Mesendoderm (in vitro differentiated cells): ENCODE results near the gene TEX29. TPM values are rescaled to one million over a fixed set of nuclear protein-coding genes. Genes with fewer than 3 reads are reported as not detected.

ENCODE experiments used
- DNase-seq: peaks from one replicate; pipeline ENCODE4 v3.0.0; 2013
- H2AK5ac ChIP-seq: 2 replicates; pipeline ENCODE4 v1.6.1; 2013; ENCODE audit warnings: low read length, inconsistent platforms
- H2BK120ac ChIP-seq: 2 replicates; pipeline ENCODE4 v1.6.1; 2013; ENCODE audit warnings: low read depth, mild to moderate bottlenecking, low read length, moderate library complexity, mixed read lengths
- H2BK15ac ChIP-seq: replicated peaks from 2 replicates; pipeline ENCODE4 v1.6.1; 2013; ENCODE audit warnings: low read depth, mild to moderate bottlenecking, moderate library complexity
- H2BK5ac ChIP-seq: 2 replicates; pipeline ENCODE4 v1.6.1; 2013; ENCODE audit warnings: low read length, inconsistent platforms
- H3K18ac ChIP-seq: 2 replicates; pipeline ENCODE4 v1.6.1; 2013; ENCODE audit warnings: mild to moderate bottlenecking, low read length, mixed read lengths
- H3K23ac ChIP-seq: one replicate; pipeline ENCODE4 v1.6.1; 2013; ENCODE audit warnings: low read length
- H3K27ac ChIP-seq: 2 replicates; pipeline ENCODE4 v1.5.1; 2013; ENCODE audit warnings: low read depth, mild to moderate bottlenecking, inconsistent platforms, low read length, moderate library complexity
- H3K27me3 ChIP-seq: 2 replicates; pipeline ENCODE4 v1.6.1; 2013; ENCODE audit warnings: low read length, control low read depth, mild to moderate bottlenecking, inconsistent platforms; ENCODE audit not compliant: insufficient read depth, poor library complexity
- H3K36me3 ChIP-seq: 2 replicates; pipeline ENCODE4 v1.6.1; 2013; ENCODE audit warnings: low read length, inconsistent platforms; ENCODE audit not compliant: control insufficient read depth, insufficient read depth
- H3K4ac ChIP-seq: one replicate; pipeline ENCODE4 v1.6.1; 2013; ENCODE audit warnings: low read depth, mild to moderate bottlenecking, low read length, moderate library complexity
- H3K4me1 ChIP-seq: 2 replicates; pipeline ENCODE4 v1.6.1; 2013; ENCODE audit warnings: low read depth, low read length, inconsistent platforms; ENCODE audit not compliant: control insufficient read depth
- H3K4me2 ChIP-seq: 2 replicates; pipeline ENCODE4 v1.6.1; 2013; ENCODE audit warnings: low read length
- H3K4me3 ChIP-seq: 2 replicates; pipeline ENCODE4 v1.5.1; 2013; ENCODE audit warnings: mild to moderate bottlenecking, low read length
- H3K56ac ChIP-seq: one replicate; pipeline ENCODE4 v1.6.1; 2013; ENCODE audit warnings: low read length
- H3K79me1 ChIP-seq: 2 replicates; pipeline ENCODE4 v1.6.1; 2013; ENCODE audit warnings: low read length, inconsistent platforms
- H3K79me2 ChIP-seq: 2 replicates; pipeline ENCODE4 v1.6.1; 2013; ENCODE audit warnings: mild to moderate bottlenecking, low read length; ENCODE audit not compliant: control insufficient read depth, insufficient read depth
- H3K9ac ChIP-seq: 2 replicates; pipeline ENCODE4 v1.6.1; 2013; ENCODE audit warnings: low read length, inconsistent platforms
- H4K5ac ChIP-seq: one replicate; pipeline ENCODE4 v1.6.1; 2013; ENCODE audit warnings: low read length
- H4K8ac ChIP-seq: one replicate; pipeline ENCODE4 v1.6.1; 2013; ENCODE audit warnings: low read depth, mild to moderate bottlenecking, control low read depth, low read length, moderate library complexity
- WGBS: extraction: QIAGEN DNeasy Blood & Tissue Kit; methylation state at CpG from one replicate; pipeline ENCODE4 v1.1.7; 2013; ENCODE audit warnings: low lambda C conversion rate, missing lambda C conversion rate; ENCODE audit not compliant: insufficient coverage; ENCODE audit errors: extremely low coverage; 5-methylcytosine and 5-hydroxymethylcytosine counted together
- polyA plus RNA-seq, 2 experiments: library from polyadenylated mRNA; stranded (reverse); fragments of 200-250 nt; gene quantifications; one replicate each; pipeline ENCODE4 v1.2.3, GENCODE V29; 2013

Gene TEX29
- polyA plus RNA-seq (2013, experiment 1 of 2), result not detected
- 0.10 TPM for polyA plus RNA-seq (2013, experiment 2 of 2)

DNA sequence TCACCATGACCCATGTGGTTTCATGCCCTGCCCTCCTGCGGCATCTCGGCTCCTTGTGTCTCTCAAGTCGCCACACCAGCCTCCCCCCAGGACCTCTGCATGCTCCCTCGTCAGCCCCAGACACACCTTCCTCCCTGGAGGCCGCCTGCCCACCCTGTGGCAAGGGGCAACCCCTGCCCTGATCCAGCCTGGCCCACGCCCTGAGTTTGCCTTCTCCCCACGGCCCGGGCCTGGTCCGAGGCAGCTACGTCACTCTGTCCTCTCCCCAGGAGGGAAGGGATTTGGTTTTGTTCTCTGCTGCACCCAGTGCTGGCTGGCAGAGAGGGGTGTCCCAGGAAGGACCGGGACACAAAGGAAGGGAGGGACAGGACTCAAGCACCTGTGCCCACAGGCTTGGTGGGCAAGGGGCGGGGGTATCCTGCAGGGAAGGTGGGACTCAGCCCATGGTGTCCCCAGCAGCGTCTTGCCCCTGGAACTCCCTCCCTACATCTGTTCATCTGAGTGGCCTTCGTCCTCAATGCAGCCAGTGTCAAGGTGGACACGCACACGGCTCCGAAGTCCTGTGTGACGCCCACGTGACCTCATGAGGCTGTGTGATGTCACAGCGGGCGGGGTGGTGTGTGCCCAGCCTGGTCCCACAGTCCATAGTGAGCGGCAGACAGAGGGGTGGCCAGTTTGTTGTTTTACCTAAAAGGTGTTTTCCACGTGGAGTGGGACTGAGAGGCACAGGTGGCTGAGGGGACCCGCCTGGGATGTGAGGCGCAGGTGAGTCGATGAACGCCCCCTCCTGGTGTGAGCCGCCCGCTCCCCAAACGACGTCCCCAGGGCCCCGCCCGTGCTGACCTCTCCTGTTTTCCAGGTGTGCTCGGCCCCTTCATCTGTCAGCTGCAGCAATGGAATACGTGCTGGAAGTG lies at the start of gene TEX29:
Gene TEX29, plus strand, starts transcription at position 645 of the 914 bp plus-strand sequence. Its CDS starts 249 bp downstream, at position 894.
- Histone ChIP-seq H2AK5ac (no peak within 1 kb of the TSS), H4K8ac (no peak within 1 kb of the TSS), H3K56ac (no peak within 1 kb of the TSS), H2BK120ac (no peak within 1 kb of the TSS), H3K79me2 (no peaks in the 10 kb centered on the region), H2BK5ac (no peak within 1 kb of the TSS), H3K4me1 (no peaks in the 10 kb centered on the region), H3K27me3 (no peaks in the 10 kb centered on the region), H3K79me1 (no peaks in the 10 kb centered on the region), H3K4me2 (no peak within 1 kb of the TSS), H3K36me3 (no peaks in the 10 kb centered on the region), H3K23ac (no peak within 1 kb of the TSS), H3K4me3 (no peak within 1 kb of the TSS), H3K4ac (no peak within 1 kb of the TSS), H2BK15ac (no peak within 1 kb of the TSS), H4K5ac (no peak within 1 kb of the TSS), H3K27ac (no peak within 1 kb of the TSS), H3K18ac (no peak within 1 kb of the TSS), H3K9ac (no peak within 1 kb of the TSS)
- WGBS, result no CpG with 5 or more reads among the region's 35 CpGs
- no peak for DNase-seq

DNA sequence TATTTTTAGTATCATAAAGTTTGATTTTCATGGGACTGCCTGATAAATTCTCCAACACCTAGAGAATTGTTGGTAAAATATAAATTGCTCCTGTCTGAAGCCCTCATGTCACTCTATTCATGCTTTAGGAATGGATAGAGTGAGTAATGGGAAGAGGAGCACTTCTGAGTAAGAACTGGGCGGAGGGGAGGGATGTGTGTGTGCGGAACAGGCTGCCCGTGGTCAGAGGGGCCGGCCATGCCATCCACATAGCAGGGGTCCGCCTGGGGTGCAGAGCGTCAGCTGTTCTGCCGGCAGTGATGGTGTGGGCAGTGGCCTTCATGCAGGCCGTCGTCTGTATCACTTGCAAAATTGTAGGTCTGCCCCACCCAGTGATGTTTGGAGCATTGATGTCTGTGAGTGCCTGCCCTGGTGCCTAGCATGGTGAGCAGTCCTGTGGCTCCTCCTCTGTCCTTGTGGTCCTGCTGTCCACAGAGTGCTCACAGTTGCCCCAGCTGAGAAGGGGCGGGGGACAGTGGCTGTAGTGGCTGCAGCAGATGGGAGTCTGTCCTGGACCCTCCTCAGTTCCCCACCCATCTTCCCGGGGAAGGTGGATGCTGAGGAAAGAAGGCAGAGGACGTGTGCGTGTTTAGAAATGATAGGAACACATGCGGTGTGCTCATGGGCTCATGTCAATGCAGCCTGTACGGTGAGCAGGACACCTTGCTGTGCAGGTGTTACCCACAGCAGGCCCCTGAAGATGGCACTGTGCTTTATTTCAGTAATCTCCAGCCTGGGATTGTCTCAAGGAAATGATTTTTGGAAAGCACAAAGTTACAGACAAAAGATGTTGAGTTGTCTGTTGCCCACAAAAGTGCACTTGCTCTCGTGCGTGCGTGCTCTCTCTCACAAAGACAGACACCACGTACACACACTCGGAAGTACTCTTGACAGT lies 49.4 kb upstream of the TEX29 start:
- Histone ChIP-seq H4K5ac (no peak overlapping the region), H3K9ac (no peak overlapping the region), H2AK5ac (no peak overlapping the region), H3K79me2 (no peaks in the 10 kb centered on the region), H3K27me3 (no peaks in the 10 kb centered on the region), H3K56ac (no peak overlapping the region), H3K36me3 (peaks cover 6% of the 10 kb centered on the region), H3K4me2 (no peak overlapping the region), H2BK5ac (no peak overlapping the region), H3K18ac (no peak overlapping the region), H3K79me1 (peaks cover 5% of the 10 kb centered on the region), H3K4ac (no peak overlapping the region), H2BK120ac (no peak overlapping the region), H2BK15ac (no peak overlapping the region), H3K27ac (no peak overlapping the region), H4K8ac (no peak overlapping the region), H3K23ac (no peak overlapping the region), H3K4me3 (no peak overlapping the region), H3K4me1 (peaks cover 2% of the 10 kb centered on the region)
- no peak for DNase-seq
- no CpG with 5 or more reads among the region's 20 CpGs for WGBS

DNA sequence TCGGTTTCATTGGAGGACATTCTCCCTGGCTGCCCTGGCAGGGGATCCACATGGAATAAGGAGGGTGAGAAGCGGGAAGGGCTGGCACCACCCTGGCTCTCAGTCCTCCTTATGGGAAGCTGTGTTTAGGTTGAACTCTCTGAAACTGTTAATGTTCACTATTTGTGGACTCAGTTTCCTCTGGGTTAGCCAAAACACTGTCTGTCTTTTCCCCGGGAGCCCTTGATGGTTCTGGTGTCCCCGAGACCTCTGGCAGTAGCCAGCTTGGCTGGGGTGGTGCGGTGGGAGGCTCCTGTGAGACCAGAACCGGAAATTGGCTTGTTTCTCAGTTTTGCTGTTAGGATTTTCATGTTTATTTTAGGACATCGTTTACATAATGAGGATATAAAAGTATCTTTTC lies 48.3 kb upstream of the TEX29 start:
- H3K4me2 ChIP-seq, result no peak overlapping the region
- no peak overlapping the region for H2BK5ac ChIP-seq
- no CpG with 5 or more reads among the region's 7 CpGs for WGBS
- no peaks in the 10 kb centered on the region for H3K27me3 ChIP-seq
- H3K4ac ChIP-seq, result no peak overlapping the region
- H3K4me3 ChIP-seq, result no peak overlapping the region
- no peak overlapping the region for H4K8ac ChIP-seq
- no peak overlapping the region for H3K9ac ChIP-seq
- no peak for DNase-seq
- peaks cover 6% of the 10 kb centered on the region for H3K36me3 ChIP-seq
- H3K79me2 ChIP-seq, result no peaks in the 10 kb centered on the region
- H2AK5ac ChIP-seq, result no peak overlapping the region
- no peaks in the 10 kb centered on the region for H3K4me1 ChIP-seq
- H2BK120ac ChIP-seq, result no peak overlapping the region
- no peak overlapping the region for H3K27ac ChIP-seq
- peaks cover 4% of the 10 kb centered on the region for H3K79me1 ChIP-seq
- H4K5ac ChIP-seq, result no peak overlapping the region
- H2BK15ac ChIP-seq, result no peak overlapping the region
- no peak overlapping the region for H3K56ac ChIP-seq
- no peak overlapping the region for H3K18ac ChIP-seq
- H3K23ac ChIP-seq, result no peak overlapping the region

DNA sequence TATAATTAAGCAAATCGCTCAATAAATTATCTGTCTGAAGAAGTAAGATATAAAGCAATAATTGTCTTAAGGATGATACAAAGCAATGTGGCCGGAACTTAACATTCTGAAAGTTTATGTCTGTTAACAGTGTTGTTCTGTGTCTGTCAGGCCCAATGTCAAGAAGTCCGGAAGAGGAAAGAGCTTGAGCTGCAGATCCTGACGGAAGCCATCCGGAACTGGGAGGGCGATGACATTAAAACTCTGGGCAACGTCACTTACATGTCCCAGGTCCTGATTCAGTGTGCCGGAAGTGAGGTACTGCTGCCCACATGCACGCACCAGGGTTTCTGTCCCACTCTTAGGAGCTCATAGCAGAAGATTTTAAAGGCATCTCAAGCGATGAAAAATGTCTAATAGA lies 45.1 kb upstream of the TEX29 start:
- no peaks in the 10 kb centered on the region for H3K79me2 ChIP-seq
- no peak overlapping the region for H2BK5ac ChIP-seq
- H3K56ac ChIP-seq, result no peak overlapping the region
- no peak overlapping the region for H2BK120ac ChIP-seq
- H3K36me3 ChIP-seq, result peaks cover 8% of the 10 kb centered on the region
- H2AK5ac ChIP-seq, result no peak overlapping the region
- H4K8ac ChIP-seq, result no peak overlapping the region
- no peak overlapping the region for H4K5ac ChIP-seq
- H3K23ac ChIP-seq, result no peak overlapping the region
- H2BK15ac ChIP-seq, result no peak overlapping the region
- H3K4me1 ChIP-seq, result no peaks in the 10 kb centered on the region
- DNase-seq, result no peak
- H3K79me1 ChIP-seq, result peaks cover 6% of the 10 kb centered on the region
- WGBS, result no CpG with 5 or more reads among the region's 10 CpGs
- H3K4me2 ChIP-seq, result no peak overlapping the region
- H3K27me3 ChIP-seq, result no peaks in the 10 kb centered on the region
- no peak overlapping the region for H3K4ac ChIP-seq
- H3K27ac ChIP-seq, result no peak overlapping the region
- no peak overlapping the region for H3K18ac ChIP-seq
- no peak overlapping the region for H3K4me3 ChIP-seq
- no peak overlapping the region for H3K9ac ChIP-seq

DNA sequence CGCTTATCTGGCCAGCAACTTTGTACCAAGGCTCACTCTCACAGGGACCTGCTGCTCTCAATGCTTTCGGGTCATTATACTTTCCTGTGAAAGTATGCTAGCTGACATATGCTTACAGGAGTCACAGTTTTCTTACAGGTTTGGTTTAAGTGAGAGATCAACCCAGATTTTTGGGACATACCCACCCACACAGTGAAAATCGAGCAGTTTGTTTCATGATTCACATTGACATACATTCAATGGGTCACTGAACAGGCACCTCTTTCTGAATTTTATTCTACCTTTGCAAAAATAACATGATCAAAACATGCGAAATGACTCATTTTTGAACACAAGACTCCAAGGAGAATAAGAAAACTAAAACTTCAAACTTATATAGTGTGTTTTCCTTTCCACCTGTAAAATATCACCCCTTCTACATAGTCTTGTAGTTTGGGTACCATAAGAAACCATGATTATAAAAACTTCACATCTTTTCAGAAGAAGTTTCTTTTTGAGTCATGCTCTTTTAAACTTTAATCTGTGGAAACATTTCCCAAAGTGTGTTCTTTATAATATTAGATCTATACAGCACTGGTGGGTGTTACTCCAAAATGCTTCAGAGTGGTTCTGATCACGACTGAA lies 44.3 kb upstream of the TEX29 start:
- Histone ChIP-seq H3K36me3 (peaks cover 8% of the 10 kb centered on the region), H4K5ac (no peak overlapping the region), H3K4me3 (no peak overlapping the region), H3K27ac (no peak overlapping the region), H3K18ac (no peak overlapping the region), H3K4me2 (no peak overlapping the region), H2BK15ac (no peak overlapping the region), H3K79me1 (peaks cover 4% of the 10 kb centered on the region), H4K8ac (no peak overlapping the region), H2AK5ac (no peak overlapping the region), H3K79me2 (no peaks in the 10 kb centered on the region), H3K27me3 (no peaks in the 10 kb centered on the region), H3K56ac (no peak overlapping the region), H3K23ac (no peak overlapping the region), H2BK120ac (no peak overlapping the region), H3K4me1 (no peaks in the 10 kb centered on the region), H3K9ac (no peak overlapping the region), H3K4ac (no peak overlapping the region), H2BK5ac (no peak overlapping the region)
- no CpG with 5 or more reads among the region's 5 CpGs for WGBS
- DNase-seq, result no peak
